Coronary artery (tissue), 2 donors: Measurements from ENCODE around the gene ZNF525.

ENCODE experiments used
- DNase-seq: peaks from one replicate; pipeline ENCODE4 v3.0.0-alpha.2; 2017; ENCODE audit warnings: low spot score
- H3K27ac ChIP-seq, 2 donors: fragments of 200-600 bp; sonication (generic); one replicate each; pipeline ENCODE4 v1.5.1; 2016 to 2019
- H3K4me3 ChIP-seq: fragments of 200-600 bp; sonication (generic); 2 replicates; pipeline ENCODE4 v1.5.1; 2016; ENCODE audit warnings: mild to moderate bottlenecking, moderate library complexity
- CTCF ChIP-seq: fragments of 200-600 bp; sonication (generic); IDR thresholded peaks from one replicate; pipeline ENCODE4 v1.5.1; 2019; ENCODE audit warnings: antibody characterized with exemption

The ZNF525 gene

DNA sequence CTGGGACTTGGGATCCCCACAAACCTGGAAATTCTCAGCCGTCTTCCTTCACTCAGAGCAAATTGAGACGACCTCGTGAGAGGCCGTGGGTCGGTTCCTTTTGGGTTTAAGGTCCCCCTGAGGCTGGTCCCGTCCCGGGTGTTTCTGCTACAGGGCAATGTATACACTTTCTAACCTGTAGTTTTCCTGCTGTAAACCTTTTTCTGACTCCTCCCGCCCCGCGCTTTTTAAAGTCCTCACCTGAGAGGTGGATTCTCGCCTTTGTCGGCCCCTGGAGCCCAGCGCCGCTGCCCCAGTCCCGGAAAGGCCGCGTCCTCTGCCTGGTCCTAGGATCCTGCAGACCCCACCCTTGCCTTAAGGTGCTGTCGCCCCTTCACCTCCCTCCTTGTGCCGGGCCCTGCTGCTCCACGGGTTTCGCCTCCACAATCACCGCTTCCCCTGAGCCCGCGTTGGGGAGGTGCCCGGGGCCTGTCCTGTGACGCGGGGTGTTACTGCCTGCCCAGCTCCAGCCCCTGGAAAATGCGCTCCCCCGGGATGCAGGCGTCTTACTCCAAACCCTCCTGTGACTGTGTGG is 66.7 kb downstream of the ZNF525 start:
- Histone ChIP-seq H3K27ac (peak overlapping the region; percentile 19 to 80), H3K4me3 (peak overlapping the region; percentile 89)
- DNase-seq = peak; percentile 76
- TF ChIP-seq CTCF = no peak
